GM20000 (cell line): ENCODE results near the gene ANKRD55.

Experiments
- DNase-seq: peaks from one replicate; pipeline ENCODE4 v3.0.0; 2012; ENCODE audit warnings: low spot score
- CTCF ChIP-seq: IDR thresholded peaks from 2 replicates; pipeline ENCODE4 v1.5.1; 2012; ENCODE audit warnings: mild to moderate bottlenecking, control low read depth; ENCODE audit errors: extremely low read depth, missing control alignments

The ANKRD55 gene

DNA sequence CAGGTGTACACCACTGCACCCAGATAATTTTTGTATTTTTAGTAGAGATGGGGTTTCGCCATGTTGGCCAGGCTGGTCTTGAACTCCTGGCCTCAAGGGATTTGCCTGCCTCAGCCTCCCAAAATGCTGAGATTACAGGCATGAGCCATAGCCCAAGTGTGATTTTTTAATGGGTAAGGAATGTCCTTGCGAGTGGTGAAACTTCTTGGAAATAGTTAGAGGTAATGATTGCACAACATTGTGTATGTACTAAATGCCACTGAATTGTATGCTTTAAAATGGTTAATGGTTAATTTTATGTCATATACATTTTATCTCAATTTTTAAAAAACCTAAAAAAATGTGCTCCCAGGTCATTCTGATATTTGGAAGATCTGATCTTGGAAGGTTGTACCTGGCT, 178.5 kb downstream of the ANKRD55 start:
- no peak for TF ChIP-seq CTCF
- DNase-seq, result no peak

GRCh38 chr5:56053363-56053762, 179.8 kb downstream of the ANKRD55 start:
- no peak for TF ChIP-seq CTCF
- no peak for DNase-seq

GRCh38 chr5:56052735-56053134, 180.4 kb downstream of the ANKRD55 start:
- DNase-seq, result no peak
- TF ChIP-seq CTCF, result no peak

GRCh38 chr5:56050551-56051255, 182.4 kb downstream of the ANKRD55 start:
- no peak for TF ChIP-seq CTCF
- DNase-seq, result no peak
